Endothelial cell of umbilical vein (primary cell): ENCODE measurements around the gene C1orf122. TPM values are rescaled to one million over a fixed set of nuclear protein-coding genes. Genes with fewer than 3 reads are reported as not detected.

ENCODE experiments used
- BruUV-seq: library from RNA; stranded (reverse); fragments of 400-500 nt; replicated peaks from 2 replicates; lab custom pipeline; 2021; lab: Mats Ljungman, UMichigan
- CTCF ChIA-PET: fragments of 300-600, 350-600 bp; sonication (Branson Sonifier 250); formaldehyde crosslinking; loops from one replicate; lab custom pipeline; 2021; ENCODE audit warnings: antibody characterized with exemption, inconsistent platforms; lab: Charles Lee
- POLR2A ChIA-PET: fragments of 300-600, 350-600 bp; sonication (Branson Sonifier 250); formaldehyde crosslinking; loops from one replicate; lab custom pipeline; 2021; ENCODE audit warnings: antibody characterized with exemption, inconsistent platforms; lab: Charles Lee
- DNase-seq: peaks from one replicate; pipeline ENCODE4 v3.0.0-alpha.2; 2011; ENCODE audit warnings: low read depth, low spot score
- FAIRE-seq: peaks from 2 replicates; lab custom pipeline; 2011; peaks lifted over from hg19 to GRCh38; lab: Jason Lieb, UNC
- H2AFZ ChIP-seq: 2 replicates; pipeline ENCODE4 v1.6.0; 2012; ENCODE audit warnings: low read depth, low read length, control low read depth, inconsistent platforms
- H3K27ac ChIP-seq: 2 replicates; pipeline ENCODE4 v1.5.1; 2011; ENCODE audit warnings: low read depth, mild to moderate bottlenecking, control low read depth, low read length, moderate library complexity; ENCODE audit not compliant: insufficient read depth
- H3K27me3 ChIP-seq, 2 experiments: 2 replicates each; pipeline versions ENCODE4 v1.6.0 to v1.6.1; 2011; ENCODE audit warnings: low read length in 2 of 2, mixed read lengths in 1 of 2; ENCODE audit not compliant: control insufficient read depth in 2 of 2, insufficient read depth in 2 of 2
- H3K36me3 ChIP-seq, 2 experiments: 2 replicates in 1 of 2; 3 replicates in 1 of 2; pipeline ENCODE4 v1.5.1; 2011; ENCODE audit warnings: low read length in 2 of 2, mild to moderate bottlenecking in 1 of 2, moderate library complexity in 1 of 2; ENCODE audit not compliant: control insufficient read depth in 2 of 2, insufficient read depth in 2 of 2; ENCODE audit errors: extremely low read depth in 1 of 2
- H3K4me1 ChIP-seq: 3 replicates; pipeline ENCODE4 v1.5.1; 2011; ENCODE audit warnings: mild to moderate bottlenecking, low read length; ENCODE audit not compliant: control insufficient read depth, insufficient read depth; ENCODE audit errors: extremely low read depth
- H3K4me2 ChIP-seq: 2 replicates; pipeline ENCODE4 v1.6.1; 2011; ENCODE audit warnings: low read length, control low read depth, mixed read lengths; ENCODE audit not compliant: insufficient read depth
- H3K4me3 ChIP-seq, 3 experiments: fragments of 200-600 bp in 1 of 3; sonication (generic), shearing (Covaris generic) in 1 of 3; replicated peaks in 1 of 3; 2 replicates each; pipeline ENCODE4 v1.5.1; 2011 to 2016; ENCODE audit warnings: control low read depth in 3 of 3, low read length in 3 of 3, mild to moderate bottlenecking in 2 of 3, inconsistent platforms in 1 of 3, low read depth in 1 of 3, moderate library complexity in 1 of 3; ENCODE audit not compliant: insufficient read depth in 1 of 3
- H3K79me2 ChIP-seq: 2 replicates; pipeline ENCODE4 v1.6.0; 2012; ENCODE audit warnings: low read length, inconsistent platforms; ENCODE audit not compliant: control insufficient read depth, insufficient read depth
- H3K9ac ChIP-seq: replicated peaks from 2 replicates; pipeline ENCODE3; 2011; ENCODE audit warnings: low read length, control low read depth; ENCODE audit not compliant: insufficient read depth; ENCODE audit errors: extremely low read depth
- H3K9me1 ChIP-seq: replicated peaks from 3 replicates; pipeline ENCODE4 v1.6.0; 2011; ENCODE audit warnings: mild to moderate bottlenecking, low read length; ENCODE audit not compliant: control insufficient read depth, insufficient read depth; ENCODE audit errors: extremely low read depth
- H3K9me3 ChIP-seq: replicated peaks from 2 replicates; pipeline ENCODE4 v1.5.1; 2012; ENCODE audit warnings: low read length, inconsistent platforms; ENCODE audit not compliant: control insufficient read depth, insufficient read depth
- H4K20me1 ChIP-seq: replicated peaks from 2 replicates; pipeline ENCODE3; 2011; ENCODE audit warnings: mild to moderate bottlenecking, low read length; ENCODE audit not compliant: control insufficient read depth, insufficient read depth; ENCODE audit errors: extremely low read depth
- CTCF ChIP-seq, 2 donors: IDR thresholded peaks; 1 replicate in 1 of 2; 2 replicates in 1 of 2; pipeline ENCODE4 v1.5.1; 2011; ENCODE audit warnings: low read length in 2 of 2, mild to moderate bottlenecking in 2 of 2, moderate library complexity in 2 of 2, control low read depth in 1 of 2, inconsistent platforms in 1 of 2, low read depth in 1 of 2; ENCODE audit not compliant: insufficient read depth in 1 of 2; ENCODE audit errors: extremely low read depth in 1 of 2
- EZH2 ChIP-seq: IDR thresholded peaks from 2 replicates; pipeline ENCODE4 v1.6.1; 2012; ENCODE audit warnings: borderline replicate concordance, low read depth, mild to moderate bottlenecking, moderate library complexity, low read length, inconsistent platforms; ENCODE audit not compliant: severe bottlenecking
- FOS ChIP-seq: IDR thresholded peaks from 2 replicates; pipeline ENCODE4 v1.6.1; 2011; ENCODE audit warnings: mild to moderate bottlenecking, low read length, moderate library complexity, borderline replicate concordance; ENCODE audit not compliant: insufficient read depth
- GATA2 ChIP-seq: IDR thresholded peaks from 2 replicates; pipeline ENCODE4 v1.7.0; 2011; ENCODE audit warnings: low read depth, mild to moderate bottlenecking, moderate library complexity, mixed read lengths, low read length; ENCODE audit not compliant: insufficient read length, insufficient read depth
- JUN ChIP-seq: IDR thresholded peaks from 2 replicates; pipeline ENCODE4 v1.6.1; 2011; ENCODE audit warnings: borderline replicate concordance, low read depth; ENCODE audit not compliant: insufficient read length, insufficient read depth
- MYC ChIP-seq: IDR thresholded peaks from one replicate; pipeline ENCODE4 v1.6.1; 2011; ENCODE audit warnings: mild to moderate bottlenecking, low read depth, low read length
- POLR2A ChIP-seq: IDR thresholded peaks from 2 replicates; pipeline ENCODE4 v1.6.1; 2012; ENCODE audit warnings: low read depth, mild to moderate bottlenecking, control low read depth, low read length
- POLR2AphosphoS5 ChIP-seq: IDR thresholded peaks from 2 replicates; pipeline ENCODE4 v1.6.1; 2012; ENCODE audit warnings: low read depth, mild to moderate bottlenecking, control low read depth, low read length, moderate library complexity; ENCODE audit not compliant: insufficient read depth
- dilution Hi-C: fragments of 300-500 bp; cut with MboI; formaldehyde crosslinking; loops from one replicate; pipeline ENCODE4 v1.15.0; 2019; ENCODE audit warnings: low sequenced_read_pairs; ENCODE audit not compliant: extremely low pct_ligation_motif_present
- intact Hi-C: fragments of 100-400 bp; cut with micrococcal nuclease; formaldehyde crosslinking; loops from one replicate; pipeline ENCODE4 v1.10.0; 2022
- polyA plus RNA-seq, 4 experiments: library from polyadenylated mRNA; depleted of rRNA in 3 of 4; stranded (reverse) in 3 of 4; unstranded in 1 of 4; fragments of >200 nt; gene quantifications; 2 replicates each; pipeline versions ENCODE4 v1.2.1 to v1.2.3, GENCODE V29; 2011 to 2012; ENCODE audit warnings: missing spikeins in 1 of 4
- total RNA-seq: library from RNA; stranded (reverse); gene quantifications from 2 replicates; pipeline ENCODE4 v1.2.3, GENCODE V29; 2021

The C1orf122 gene
- total and polyA plus RNA-seq, 2 donors (not counting 3 experiments of a cell fraction or from before 2014, with no cell fraction given): 32.8 to 38.8 TPM

GRCh38 chr1:37845049-37845646 lies 37.6 kb downstream of the C1orf122 start:
- Histone ChIP-seq H2AFZ (no peak overlapping the region), H3K79me2 (peaks cover 42% of the 10 kb centered on the region), H3K4me2 (no peak overlapping the region), H3K9me3 (no peaks in the 10 kb centered on the region), H3K4me1 (no peaks in the 10 kb centered on the region), H3K9me1 (no peaks in the 10 kb centered on the region), H3K27me3 (no peaks in the 10 kb centered on the region), H3K9ac (no peak overlapping the region), H3K27ac (no peak overlapping the region), H3K4me3 (no peak overlapping the region), H3K36me3 (peaks cover 0 to 1% of the 10 kb centered on the region in 2 experiments), H4K20me1 (no peaks in the 10 kb centered on the region)
- intact Hi-C loops (no loop called here), dilution Hi-C loops (no loop called here)
- ChIA-PET CTCF (interaction anchor here (2.1 kb wide), 1 partner anchor 15 kb away, joined by 9 read pairs; the partner anchor contains the start of gene MTF1), POLR2A (no interaction called here)
- no peak for TF ChIP-seq CTCF (IDR thresholded peaks at IDR 0.05; ENCODE audit: extremely low read depth in 1 of 2, insufficient read depth in 1 of 2, low read depth in 1 of 2, low read length in 2 of 2)
- no peak for TF ChIP-seq MYC
- no peak for TF ChIP-seq GATA2
- TF ChIP-seq POLR2A: no peak
- TF ChIP-seq JUN: no peak
- BruUV-seq: no TSS peak
- DNase-seq (no peak), FAIRE-seq (no peak)

DNA sequence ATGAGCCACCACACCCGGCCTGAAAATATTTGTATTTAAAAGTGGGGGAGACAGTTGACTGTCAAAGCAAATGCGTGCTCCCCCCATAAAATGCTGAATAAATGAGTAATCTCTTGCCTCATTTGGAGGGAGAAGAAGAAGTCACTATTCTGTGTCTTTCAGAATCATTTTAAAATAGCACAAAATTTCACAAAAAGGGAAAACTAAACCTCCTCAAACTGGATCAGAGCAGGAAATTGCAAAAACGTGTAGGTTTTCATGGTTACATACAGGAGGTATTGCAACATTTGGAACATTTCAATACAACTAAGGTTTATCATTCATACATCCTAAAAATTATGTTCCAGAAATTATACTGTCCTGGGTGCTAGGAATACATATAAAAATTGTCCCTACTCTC lies 38.2 kb downstream of the C1orf122 start:
- Histone ChIP-seq H3K79me2 (peaks cover 48% of the 10 kb centered on the region), H3K27ac (no peak overlapping the region), H2AFZ (no peak overlapping the region), H3K4me1 (peaks cover 2% of the 10 kb centered on the region), H3K9ac (no peak overlapping the region), H3K27me3 (no peaks in the 10 kb centered on the region), H3K9me1 (no peaks in the 10 kb centered on the region), H3K4me3 (no peak overlapping the region), H3K9me3 (no peaks in the 10 kb centered on the region), H4K20me1 (no peaks in the 10 kb centered on the region), H3K4me2 (no peak overlapping the region), H3K36me3 (peaks cover 0 to 1% of the 10 kb centered on the region in 2 experiments)
- intact Hi-C loops: no loop called here
- no TSS peak for BruUV-seq
- ChIA-PET POLR2A (no interaction called here), CTCF (interaction anchor here (0.8 to 1.9 kb wide), 2 partner anchors 14 to 81 kb away, joined by 3 to 10 read pairs; partner anchors contain the start of gene MTF1)
- FAIRE-seq (no peak), DNase-seq (no peak)
- TF ChIP-seq FOS (no peak), MYC (no peak), EZH2 (no peak), POLR2AphosphoS5 (no peak), GATA2 (no peak)
- dilution Hi-C loops: no loop called here
